ENCODE results near the gene STEAP2. TPM values are rescaled to one million over a fixed set of nuclear protein-coding genes. Genes with fewer than 3 reads are reported as not detected.

STEAP2 gene
- total RNA-seq, 1 experiment from 2014 or later = 2.0 TPM

- Histone ChIP-seq H3K9me3 (no peaks in the 10 kb centered on the region), H3K4me3 (no peak overlapping the region), H3K27me3 (no peaks in the 10 kb centered on the region), H3K36me3 (no peaks in the 10 kb centered on the region)
- no peak for DNase-seq
Measured at GRCh38 chr7:90276033-90276728, 64.6 kb downstream of the STEAP2 start.

Other genes with a start within 250 kb of the STEAP2 start
- gene STEAP1, start 57.3 kb upstream of the STEAP2 start, total RNA-seq (2014; rRNA removed; shearing (Covaris generic); ENCODE audit: low replicate concordance) = 30.1 and 80.7 TPM in 2 replicates
- gene CFAP69, start 33.4 kb downstream of the STEAP2 start, total RNA-seq (2014; rRNA removed; shearing (Covaris generic); ENCODE audit: low replicate concordance) = 0.44 and 1.8 TPM in 2 replicates
- not detected in 2 replicates for gene FAM237B, start 109.6 kb downstream of the STEAP2 start, total RNA-seq (2014; rRNA removed; shearing (Covaris generic); ENCODE audit: low replicate concordance)
- 8.3 and 18.1 TPM in 2 replicates for gene GTPBP10, start 135.0 kb downstream of the STEAP2 start, total RNA-seq (2014; rRNA removed; shearing (Covaris generic); ENCODE audit: low replicate concordance)
- gene CLDN12, start 191.7 kb downstream of the STEAP2 start, total RNA-seq (2014; rRNA removed; shearing (Covaris generic); ENCODE audit: low replicate concordance) = 1.9 and 2.3 TPM in 2 replicates